H9 (cell line): ENCODE measurements around the gene CDC42EP4. TPM values are rescaled to one million over a fixed set of nuclear protein-coding genes. Genes with fewer than 3 reads are reported as not detected.

Source experiments
- DNase-seq: peaks from one replicate; pipeline ENCODE4 v3.0.0-alpha.2; 2017
- H2AFZ ChIP-seq: one replicate; pipeline ENCODE4 v1.6.1; 2013; ENCODE audit warnings: mild to moderate bottlenecking, low read length, control low read depth, moderate library complexity
- H2AK5ac ChIP-seq: 2 replicates; pipeline ENCODE4 v1.6.1; 2013; ENCODE audit warnings: low read length, control low read depth, mixed read lengths; ENCODE audit not compliant: insufficient read length
- H2BK120ac ChIP-seq: one replicate; pipeline ENCODE4 v1.6.1; 2013; ENCODE audit warnings: low read depth, mild to moderate bottlenecking, low read length, control low read depth, inconsistent platforms; ENCODE audit not compliant: poor library complexity, severe bottlenecking
- H2BK12ac ChIP-seq: 2 replicates; pipeline ENCODE4 v1.6.1; 2013; ENCODE audit warnings: low read length, control low read depth, mixed read lengths, low read depth; ENCODE audit not compliant: insufficient read length
- H2BK15ac ChIP-seq: 2 replicates; pipeline ENCODE4 v1.6.1; 2013; ENCODE audit warnings: low read depth, low read length, control low read depth
- H2BK20ac ChIP-seq: one replicate; pipeline ENCODE4 v1.6.1; 2013; ENCODE audit warnings: low read depth, mild to moderate bottlenecking, low read length, control low read depth, inconsistent platforms; ENCODE audit not compliant: poor library complexity, severe bottlenecking
- H2BK5ac ChIP-seq: 2 replicates; pipeline ENCODE4 v1.6.1; 2013; ENCODE audit warnings: low read length, control low read depth, mixed read lengths; ENCODE audit not compliant: insufficient read length
- H3K14ac ChIP-seq: 2 replicates; pipeline ENCODE4 v1.6.1; 2013; ENCODE audit warnings: low read length, control low read depth; ENCODE audit not compliant: insufficient read depth
- H3K18ac ChIP-seq: 2 replicates; pipeline ENCODE4 v1.6.1; 2013; ENCODE audit warnings: low read depth, mild to moderate bottlenecking, mixed read lengths, low read length, control low read depth; ENCODE audit not compliant: insufficient read length
- H3K23ac ChIP-seq: 2 replicates; pipeline ENCODE4 v1.6.1; 2013; ENCODE audit warnings: low read length, control low read depth, mixed read lengths, low read depth; ENCODE audit not compliant: insufficient read length
- H3K23me2 ChIP-seq: 2 replicates; pipeline ENCODE4 v1.6.1; 2013; ENCODE audit warnings: low read depth, mild to moderate bottlenecking, mixed read lengths, low read length, control low read depth; ENCODE audit not compliant: insufficient read length, poor library complexity, severe bottlenecking
- H3K27ac ChIP-seq: 2 replicates; pipeline ENCODE4 v1.5.1; 2013; ENCODE audit warnings: low read length, control low read depth, mixed read lengths, low read depth; ENCODE audit not compliant: insufficient read length
- H3K27me3 ChIP-seq: 2 replicates; pipeline ENCODE4 v1.6.1; 2013; ENCODE audit warnings: low read length, control low read depth, inconsistent platforms; ENCODE audit not compliant: insufficient read depth
- H3K4ac ChIP-seq: 2 replicates; pipeline ENCODE4 v1.6.1; 2013; ENCODE audit warnings: low read depth, mild to moderate bottlenecking, control low read depth, inconsistent platforms, low read length, moderate library complexity
- H3K4me1 ChIP-seq: 2 replicates; pipeline ENCODE4 v1.6.1; 2013; ENCODE audit warnings: low read length, control low read depth, inconsistent platforms; ENCODE audit not compliant: insufficient read depth
- H3K4me2 ChIP-seq: 2 replicates; pipeline ENCODE4 v1.6.1; 2013; ENCODE audit warnings: low read length, control low read depth, mixed read lengths; ENCODE audit not compliant: insufficient read length, insufficient read depth
- H3K56ac ChIP-seq: 2 replicates; pipeline ENCODE4 v1.6.1; 2013; ENCODE audit warnings: low read depth, mild to moderate bottlenecking, mixed read lengths, low read length, control low read depth; ENCODE audit not compliant: insufficient read length
- H3K79me1 ChIP-seq: 2 replicates; pipeline ENCODE4 v1.6.1; 2013; ENCODE audit warnings: low read depth, mild to moderate bottlenecking, moderate library complexity, low read length, control low read depth, inconsistent platforms; ENCODE audit not compliant: insufficient read depth, poor library complexity, severe bottlenecking
- H3K79me2 ChIP-seq: 2 replicates; pipeline ENCODE4 v1.6.1; 2013; ENCODE audit warnings: low read length, control low read depth, inconsistent platforms; ENCODE audit not compliant: insufficient read depth
- H3K9ac ChIP-seq: 2 replicates; pipeline ENCODE4 v1.6.1; 2013; ENCODE audit warnings: low read length, control low read depth, mixed read lengths; ENCODE audit not compliant: insufficient read length; ENCODE audit errors: extremely low read depth
- H3K9me3 ChIP-seq: one replicate; pipeline ENCODE4 v1.6.1; 2013; ENCODE audit warnings: low read depth, low read length, inconsistent platforms; ENCODE audit not compliant: control insufficient read depth
- H3T11ph ChIP-seq: one replicate; pipeline ENCODE4 v1.6.1; 2013; ENCODE audit warnings: mild to moderate bottlenecking, low read length, control low read depth, inconsistent platforms
- H4K20me1 ChIP-seq: one replicate; pipeline ENCODE4 v1.6.1; 2013; ENCODE audit not compliant: control insufficient read depth, insufficient read length, insufficient read depth
- H4K5ac ChIP-seq: 2 replicates; pipeline ENCODE4 v1.6.1; 2013; ENCODE audit warnings: low read depth, mild to moderate bottlenecking, mixed read lengths, low read length, control low read depth; ENCODE audit not compliant: insufficient read length
- H4K8ac ChIP-seq: replicated peaks from 2 replicates; pipeline ENCODE4 v1.6.1; 2013; ENCODE audit warnings: low read length, control low read depth, mixed read lengths, low read depth; ENCODE audit not compliant: insufficient read length
- H4K91ac ChIP-seq: 2 replicates; pipeline ENCODE4 v1.6.1; 2013; ENCODE audit warnings: low read depth, mild to moderate bottlenecking, moderate library complexity, mixed read lengths, low read length, control low read depth; ENCODE audit not compliant: insufficient read length
- H3K27ac Mint-ChIP-seq, 3 experiments: 2 replicates in 2 of 3; 3 replicates in 1 of 3; pipeline ENCODE4 v1.8.0; 2020 to 2021; ENCODE audit warnings: mixed read lengths in 3 of 3, mild to moderate bottlenecking in 1 of 3, moderate library complexity in 1 of 3
- H3K27me3 Mint-ChIP-seq: 2 replicates; pipeline ENCODE4 v1.8.0; 2021; ENCODE audit warnings: low read depth, mild to moderate bottlenecking, moderate library complexity, mixed read lengths
- H3K36me3 Mint-ChIP-seq, 3 experiments: 2 replicates in 2 of 3; 3 replicates in 1 of 3; pipeline ENCODE4 v1.8.0; 2020 to 2021; ENCODE audit warnings: low read depth in 3 of 3, mixed read lengths in 3 of 3; ENCODE audit not compliant: insufficient read depth in 1 of 3
- H3K4me1 Mint-ChIP-seq, 2 experiments: 2 replicates each; pipeline ENCODE4 v1.8.0; 2020; ENCODE audit warnings: mixed read lengths in 2 of 2
- H3K4me3 Mint-ChIP-seq, 2 experiments: 2 replicates in 1 of 2; 3 replicates in 1 of 2; pipeline ENCODE4 v1.8.0; 2020 to 2021; ENCODE audit warnings: mild to moderate bottlenecking in 2 of 2, mixed read lengths in 2 of 2, moderate library complexity in 1 of 2
- H3K9me3 Mint-ChIP-seq, 2 experiments: 2 replicates in 1 of 2; 3 replicates in 1 of 2; pipeline ENCODE4 v1.8.0; 2020; ENCODE audit warnings: mild to moderate bottlenecking in 2 of 2, mixed read lengths in 2 of 2, moderate library complexity in 1 of 2
- CTCF ChIP-seq: fragments of 200-600 bp; sonication (generic); conservative IDR thresholded peaks from 3 replicates; pipeline ENCODE4 v1.8.0; 2021; ENCODE audit warnings: antibody characterized with exemption, mild to moderate bottlenecking
- WGBS: extraction: QIAGEN DNeasy Blood & Tissue Kit; methylation state at CpG from one replicate; pipeline ENCODE4 v1.1.7; 2013; ENCODE audit warnings: missing lambda C conversion rate, low lambda C conversion rate, mixed read lengths; ENCODE audit not compliant: insufficient read length; ENCODE audit errors: extremely low coverage; 5-methylcytosine and 5-hydroxymethylcytosine counted together
- total RNA-seq: library from RNA; stranded (reverse); gene quantifications from 2 replicates; pipeline ENCODE4 v1.2.1, GENCODE V29; 2021

The CDC42EP4 gene
- total RNA-seq, 1 experiment from 2014 or later, result 27.1 TPM

GRCh38 chr17:73357318-73357717 lies 45.5 kb upstream of the CDC42EP4 start:
- peak overlapping the region in 1 of 3 experiments; percentile 18; a peak in 1 of 7 replicates for H3K27ac Mint-ChIP-seq
- H2BK120ac ChIP-seq, result no peak overlapping the region
- peaks cover 6% of the 10 kb centered on the region for H3K23me2 ChIP-seq
- no peaks in the 10 kb centered on the region for H3K9me3 ChIP-seq
- H2AFZ ChIP-seq, result no peak overlapping the region
- H3T11ph ChIP-seq, result no peak overlapping the region
- no peak overlapping the region for H4K8ac ChIP-seq
- H3K27me3 Mint-ChIP-seq, result no peaks in the 10 kb centered on the region; the same call in none of the 2 replicates
- no peaks in the 10 kb centered on the region for H3K79me2 ChIP-seq
- H3K9ac ChIP-seq, result no peak overlapping the region
- H2BK15ac ChIP-seq, result no peak overlapping the region
- no peak overlapping the region for H3K56ac ChIP-seq
- peaks cover 0 to 5% (median 0%) of the 10 kb centered on the region in 3 experiments; a peak in 2 of 7 replicates for H3K36me3 Mint-ChIP-seq
- no peak overlapping the region for H3K23ac ChIP-seq
- peaks cover 4% of the 10 kb centered on the region; the same call in 1 of the 2 replicates for H3K4me1 ChIP-seq
- H2BK5ac ChIP-seq, result no peak overlapping the region
- no peaks in the 10 kb centered on the region for H3K79me1 ChIP-seq
- no peaks in the 10 kb centered on the region for H3K27me3 ChIP-seq
- H3K14ac ChIP-seq, result no peak overlapping the region
- TF ChIP-seq CTCF, result no peak
- H3K4ac ChIP-seq, result no peak overlapping the region
- H4K5ac ChIP-seq, result no peak overlapping the region
- H3K4me1 Mint-ChIP-seq, result peaks cover 32 to 38% of the 10 kb centered on the region in 2 experiments
- no peaks in the 10 kb centered on the region for H4K20me1 ChIP-seq
- H3K4me3 Mint-ChIP-seq, result no peak overlapping the region
- H4K91ac ChIP-seq, result no peak overlapping the region
- H3K9me3 Mint-ChIP-seq, result no peaks in the 10 kb centered on the region
- H3K4me2 ChIP-seq, result no peak overlapping the region
- no peak overlapping the region for H3K27ac ChIP-seq
- H2BK12ac ChIP-seq, result no peak overlapping the region
- DNase-seq, result no peak
- no peak overlapping the region for H3K18ac ChIP-seq
- H2BK20ac ChIP-seq, result no peak overlapping the region
- no peak overlapping the region for H2AK5ac ChIP-seq
- WGBS, result no CpG with 5 or more reads among the region's 9 CpGs
